Adipocyte (in vitro differentiated cells): ENCODE measurements around the gene PYCR2.

Experiments used
- DNase-seq: peaks from one replicate; pipeline ENCODE4 v3.0.0-alpha.2; 2015; ENCODE audit warnings: low read depth
- H3K27me3 ChIP-seq: replicated peaks from 2 replicates; pipeline ENCODE4 v1.7.0; 2013; ENCODE audit warnings: mild to moderate bottlenecking, low read length, moderate library complexity; ENCODE audit not compliant: control insufficient read depth, insufficient read depth
- H3K36me3 ChIP-seq: 2 replicates; pipeline ENCODE4 v1.7.0; 2013; ENCODE audit warnings: low read length, mild to moderate bottlenecking, moderate library complexity; ENCODE audit not compliant: control insufficient read depth, insufficient read depth, severe bottlenecking
- H3K4me1 ChIP-seq: 2 replicates; pipeline ENCODE4 v1.7.0; 2013; ENCODE audit warnings: mild to moderate bottlenecking, low read length, moderate library complexity; ENCODE audit not compliant: control insufficient read depth, insufficient read depth
- H3K4me3 ChIP-seq: 2 replicates; pipeline ENCODE4 v1.7.0; 2013; ENCODE audit warnings: mild to moderate bottlenecking, low read length, moderate library complexity
- H3K9ac ChIP-seq: 2 replicates; pipeline ENCODE4 v1.7.0; 2013; ENCODE audit warnings: mild to moderate bottlenecking, low read length, moderate library complexity
- H3K9me3 ChIP-seq: 2 replicates; pipeline ENCODE4 v1.7.0; 2013; ENCODE audit warnings: mild to moderate bottlenecking, low read length, moderate library complexity; ENCODE audit not compliant: control insufficient read depth

Gene PYCR2

DNA sequence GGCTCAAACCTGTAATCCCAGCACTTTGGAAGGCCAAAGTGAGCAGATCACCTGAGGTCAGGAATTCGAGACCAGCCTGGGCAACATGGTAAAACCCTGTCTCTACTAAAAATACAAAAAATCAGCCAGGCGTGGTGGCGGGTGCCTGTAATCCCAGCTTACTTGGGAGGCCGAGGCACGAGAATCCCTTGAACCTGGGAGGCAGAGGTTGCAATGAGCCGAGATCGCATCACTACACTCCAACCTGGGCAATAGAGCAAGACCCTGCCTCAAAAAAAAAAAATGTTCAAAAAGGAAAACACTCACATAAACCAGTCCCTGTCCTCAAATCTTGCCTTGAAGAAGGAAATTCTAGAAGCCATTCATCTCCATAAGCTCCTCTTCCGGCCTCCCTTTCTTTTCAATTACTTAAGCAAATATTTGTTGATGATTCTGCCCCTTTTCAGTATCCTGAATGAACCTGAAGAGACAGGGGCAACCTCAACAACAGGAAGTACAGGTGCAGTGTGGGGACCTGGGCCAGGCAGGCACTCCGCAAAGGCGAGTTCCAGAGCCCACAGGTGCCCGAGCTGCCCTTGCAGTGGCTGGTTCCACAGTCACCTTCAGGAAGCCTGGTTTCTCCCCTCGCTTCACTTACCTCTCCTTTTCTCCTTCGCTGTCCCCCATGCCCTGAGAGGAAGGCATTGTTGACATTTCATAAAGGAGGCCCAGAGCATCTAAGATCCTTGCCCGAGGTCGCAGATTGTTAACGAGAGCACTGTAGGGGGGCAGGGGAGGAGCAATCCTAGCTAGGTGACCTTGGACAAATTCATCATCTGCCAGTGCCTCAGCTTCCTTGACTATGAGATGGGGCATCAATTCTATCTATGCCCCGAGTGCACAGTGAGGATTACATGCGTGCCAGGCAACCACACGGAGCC, 26.2 kb downstream of the PYCR2 start:
- no peak for DNase-seq
- Histone ChIP-seq H3K27me3 (no peaks in the 10 kb centered on the region), H3K4me3 (no peak overlapping the region), H3K4me1 (peaks cover 3% of the 10 kb centered on the region), H3K9me3 (no peaks in the 10 kb centered on the region), H3K9ac (no peak overlapping the region), H3K36me3 (no peaks in the 10 kb centered on the region)

DNA sequence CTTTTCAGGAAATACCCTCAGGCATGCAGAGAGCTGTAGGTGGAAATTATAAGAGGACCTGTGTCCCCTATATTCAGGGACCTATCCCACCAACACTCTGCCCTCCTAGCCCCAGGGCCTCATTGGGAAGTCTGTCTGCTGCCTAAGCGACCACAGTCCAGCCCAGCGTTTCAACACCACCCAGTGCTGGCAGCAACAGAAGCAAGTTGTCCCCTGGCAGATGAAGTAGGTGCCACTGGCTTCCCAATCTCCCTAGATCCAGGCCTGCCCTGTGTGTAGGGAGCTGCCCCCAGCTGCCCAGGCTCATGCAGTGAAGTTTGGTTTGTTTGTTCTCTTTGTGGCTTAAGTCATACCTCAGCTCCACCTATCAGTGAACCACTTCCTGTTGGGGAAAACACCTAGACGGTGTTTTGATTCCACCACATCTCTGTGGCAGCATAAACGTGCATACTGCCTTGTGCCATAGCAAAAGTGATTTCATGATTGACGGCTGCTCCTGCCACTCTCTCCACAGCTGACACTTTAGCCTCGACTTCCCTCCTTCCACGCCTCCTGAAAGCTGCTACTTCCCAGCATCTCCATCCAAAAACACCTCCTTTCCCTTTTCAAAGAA, 27.0 kb downstream of the PYCR2 start:
- DNase-seq: no peak

DNA sequence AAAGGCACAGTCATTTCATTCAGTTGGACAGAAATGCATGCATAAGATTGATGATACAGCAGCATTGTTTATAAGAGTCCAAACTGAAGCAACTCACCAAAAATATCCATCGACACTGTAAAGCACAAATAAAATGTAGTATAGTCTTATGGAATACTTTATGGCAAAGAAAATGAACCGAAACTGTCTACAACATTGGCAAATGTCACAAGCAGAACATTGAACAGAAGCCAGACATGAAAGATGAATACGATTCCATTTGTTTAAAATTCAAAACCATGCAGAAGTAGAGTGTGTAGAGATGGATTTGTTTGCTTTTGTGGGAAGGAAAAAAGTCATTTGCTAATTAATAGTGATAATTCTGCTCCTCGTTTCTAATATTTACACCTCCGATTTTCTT, 27.6 kb downstream of the PYCR2 start:
- H3K4me3 ChIP-seq: no peak overlapping the region
- H3K4me1 ChIP-seq: peaks cover 3% of the 10 kb centered on the region
- no peak for DNase-seq
- H3K9ac ChIP-seq: no peak overlapping the region
- H3K9me3 ChIP-seq: no peaks in the 10 kb centered on the region
- H3K27me3 ChIP-seq: no peaks in the 10 kb centered on the region
- no peaks in the 10 kb centered on the region for H3K36me3 ChIP-seq

More for the DNA sequence above, 27.0 kb downstream of the PYCR2 start:
- Histone ChIP-seq H3K4me1 (peaks cover 3% of the 10 kb centered on the region), H3K27me3 (no peaks in the 10 kb centered on the region), H3K36me3 (no peaks in the 10 kb centered on the region), H3K4me3 (no peak overlapping the region), H3K9ac (no peak overlapping the region), H3K9me3 (no peaks in the 10 kb centered on the region)

DNA sequence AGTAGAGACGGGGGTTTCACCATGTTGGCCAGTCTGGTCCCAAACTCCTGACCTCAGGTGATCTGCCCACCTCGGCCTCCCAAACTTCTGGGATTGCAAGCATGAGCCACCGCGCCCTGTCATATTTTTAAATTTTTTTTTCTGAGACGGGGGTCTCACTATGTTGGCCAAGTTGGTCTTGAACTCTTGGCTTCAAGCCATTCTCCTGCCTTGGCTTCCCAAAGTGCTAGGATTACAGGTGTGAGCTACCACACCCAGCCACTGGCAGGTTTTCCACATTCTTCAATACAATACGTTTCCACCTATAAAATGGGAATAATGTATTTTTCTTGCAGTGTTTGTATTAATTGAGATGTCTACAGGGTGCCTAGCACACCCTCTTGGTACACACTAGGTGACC, 31.7 kb downstream of the PYCR2 start:
- no peak overlapping the region for H3K9ac ChIP-seq
- no peaks in the 10 kb centered on the region for H3K9me3 ChIP-seq
- DNase-seq: no peak
- H3K36me3 ChIP-seq: no peaks in the 10 kb centered on the region
- no peak overlapping the region for H3K4me3 ChIP-seq
- peaks cover 8% of the 10 kb centered on the region for H3K4me1 ChIP-seq
- H3K27me3 ChIP-seq: no peaks in the 10 kb centered on the region

DNA sequence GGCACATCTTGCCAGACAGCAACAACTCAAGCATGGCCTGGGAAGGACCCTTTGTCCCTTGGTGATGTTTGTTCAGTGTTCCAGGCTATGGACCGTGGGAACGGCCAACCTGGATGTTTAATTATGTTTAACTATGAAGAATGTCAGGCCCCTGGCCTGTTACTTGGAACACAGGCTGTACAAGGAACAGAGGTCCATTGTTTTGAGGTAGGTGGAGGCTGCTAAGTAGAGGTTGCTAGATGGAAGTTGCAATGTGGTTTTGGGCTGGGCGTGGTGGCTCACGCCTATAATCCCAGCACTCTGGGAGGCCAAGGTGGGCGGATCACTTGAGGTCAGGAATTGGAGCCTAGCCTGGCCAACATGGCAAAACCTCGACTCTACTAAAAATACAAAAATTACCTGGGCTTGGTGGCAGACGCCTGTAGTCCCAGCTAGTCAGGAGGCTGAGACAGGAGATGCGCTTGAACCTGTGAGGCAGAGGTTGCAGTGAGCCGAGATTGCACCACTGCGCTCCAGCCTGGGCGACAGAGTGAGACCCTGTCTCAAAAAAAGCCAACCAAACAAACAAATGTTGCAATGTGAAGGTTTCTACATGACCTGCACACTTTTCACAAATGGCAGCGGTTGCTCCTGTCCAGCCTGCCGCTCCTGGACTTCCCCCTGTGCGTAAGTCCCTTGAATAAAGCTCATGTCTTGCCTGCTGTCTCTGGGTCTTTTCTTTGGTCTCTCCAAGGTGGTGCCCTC, 32.6 kb downstream of the PYCR2 start:
- Histone ChIP-seq H3K27me3 (peaks cover 5% of the 10 kb centered on the region), H3K36me3 (no peaks in the 10 kb centered on the region), H3K9me3 (no peaks in the 10 kb centered on the region), H3K4me3 (no peak overlapping the region), H3K9ac (no peak overlapping the region), H3K4me1 (peaks cover 5% of the 10 kb centered on the region)
- no peak for DNase-seq

DNA sequence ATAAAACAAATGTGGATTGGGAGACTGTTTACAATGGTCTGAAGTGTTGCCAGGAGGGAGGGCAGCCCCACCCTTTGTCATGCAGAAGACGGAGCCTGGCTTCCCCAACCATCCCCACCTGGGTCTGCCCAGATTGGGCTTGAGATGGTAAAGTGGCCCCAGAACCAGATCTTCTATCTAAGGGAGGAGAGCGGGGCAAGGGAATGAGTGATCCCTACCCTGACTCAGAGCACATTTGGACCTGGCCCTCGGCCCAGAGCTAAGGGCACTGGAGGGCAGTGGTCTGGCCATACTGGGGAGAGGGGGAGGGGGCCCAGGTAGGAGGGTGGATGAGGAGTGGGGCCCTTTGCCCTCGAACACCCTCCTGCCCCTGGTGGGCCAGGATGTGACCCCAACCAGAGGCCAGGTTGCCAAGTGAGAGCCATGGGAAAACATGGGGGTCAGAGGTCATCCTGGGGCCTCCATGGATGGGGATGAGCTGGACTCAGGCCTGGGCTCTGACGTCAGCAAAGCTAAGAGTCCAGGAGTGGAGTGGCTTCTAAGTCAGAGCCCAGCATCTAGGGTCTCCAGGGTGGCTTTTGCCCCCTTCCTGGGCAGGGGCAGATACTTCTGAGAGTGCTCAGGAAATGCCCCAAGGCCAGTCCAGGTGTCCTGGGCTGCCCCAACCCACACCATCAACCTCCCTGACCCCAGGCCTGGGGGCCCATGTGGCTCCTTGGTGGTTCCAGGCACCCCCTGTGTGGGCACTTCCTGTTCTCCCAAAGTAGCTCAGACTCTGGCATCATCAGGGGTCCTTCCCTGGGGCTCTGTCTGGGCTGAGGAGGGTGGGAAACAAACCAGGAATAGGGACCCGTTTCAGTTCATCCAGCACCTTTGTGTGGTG, 33.5 kb downstream of the PYCR2 start:
- Histone ChIP-seq H3K36me3 (no peaks in the 10 kb centered on the region), H3K27me3 (peaks cover 5% of the 10 kb centered on the region), H3K9ac (no peak overlapping the region), H3K4me3 (no peak overlapping the region), H3K9me3 (no peaks in the 10 kb centered on the region), H3K4me1 (peaks cover 5% of the 10 kb centered on the region)
- DNase-seq: no peak

DNA sequence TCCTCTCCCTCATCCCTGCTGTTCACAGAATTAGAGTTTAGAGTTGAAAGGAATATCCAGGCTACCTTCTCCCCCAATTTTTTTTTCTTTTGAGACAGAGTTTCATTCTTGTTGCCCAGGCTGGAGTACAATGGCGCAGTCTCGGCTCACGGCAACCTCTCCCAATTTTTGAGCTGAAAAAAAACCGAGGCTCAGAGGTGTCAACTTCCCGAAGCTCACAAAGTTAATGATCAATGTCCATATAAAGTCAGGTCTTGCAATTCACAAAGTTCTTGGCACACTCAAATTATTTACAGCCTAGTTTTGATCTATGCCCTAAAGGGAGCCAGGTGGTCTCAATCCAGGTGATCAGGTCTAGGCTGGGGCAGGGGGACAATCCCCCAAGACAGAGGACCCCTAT, 34.3 kb downstream of the PYCR2 start:
- Histone ChIP-seq H3K27me3 (peaks cover 5% of the 10 kb centered on the region), H3K4me3 (no peak overlapping the region), H3K9me3 (no peaks in the 10 kb centered on the region), H3K4me1 (peaks cover 5% of the 10 kb centered on the region), H3K9ac (no peak overlapping the region), H3K36me3 (no peaks in the 10 kb centered on the region)
- DNase-seq: no peak

DNA sequence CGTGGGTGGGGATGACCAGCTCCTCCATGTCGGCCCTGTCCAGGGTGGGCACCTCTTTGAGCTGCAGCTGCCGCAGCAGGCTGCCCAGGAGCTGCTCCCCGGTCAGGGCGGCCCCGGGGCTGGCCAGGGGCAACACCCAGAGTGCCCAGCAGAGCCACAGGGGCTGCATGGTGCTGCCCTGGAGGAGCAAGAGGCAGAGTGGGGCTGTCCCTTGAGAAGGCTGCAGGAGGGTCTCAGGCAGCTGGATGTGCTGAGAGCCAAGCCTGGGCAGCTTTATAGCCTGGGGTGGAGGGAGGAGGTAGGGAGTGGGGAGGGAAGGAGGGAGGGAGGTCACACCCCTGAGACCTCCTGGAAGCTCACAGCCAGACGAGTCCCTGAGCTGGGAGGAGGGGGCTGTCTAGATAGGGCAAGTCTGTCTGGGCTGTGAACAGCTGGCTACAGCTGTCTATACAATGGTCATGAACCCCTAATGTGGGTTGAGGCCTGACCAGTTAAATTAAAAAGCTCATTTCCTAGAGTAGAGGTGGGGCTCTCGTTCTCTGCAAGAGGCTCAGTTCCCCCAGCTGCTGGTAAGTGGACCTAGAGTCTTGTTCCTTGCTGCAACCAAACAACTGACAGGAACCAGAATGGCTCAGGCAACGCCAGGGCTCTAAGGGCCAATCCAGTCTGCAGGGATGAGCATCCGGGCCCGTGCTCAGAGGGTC, 35.0 kb downstream of the PYCR2 start, which contains the start of gene LEFTY1:
TSS of gene LEFTY1 (minus strand) at position 249 of the 704 bp plus-strand sequence. CDS start at position 169, 80 bp downstream.
- H3K4me1 ChIP-seq: peaks cover 5% of the 10 kb centered on the region
- peaks cover 5% of the 10 kb centered on the region for H3K27me3 ChIP-seq
- DNase-seq: no peak
- no peak within 1 kb of the TSS for H3K9ac ChIP-seq
- H3K36me3 ChIP-seq: no peaks in the 10 kb centered on the region
- H3K4me3 ChIP-seq: no peak within 1 kb of the TSS
- no peaks in the 10 kb centered on the region for H3K9me3 ChIP-seq

DNA sequence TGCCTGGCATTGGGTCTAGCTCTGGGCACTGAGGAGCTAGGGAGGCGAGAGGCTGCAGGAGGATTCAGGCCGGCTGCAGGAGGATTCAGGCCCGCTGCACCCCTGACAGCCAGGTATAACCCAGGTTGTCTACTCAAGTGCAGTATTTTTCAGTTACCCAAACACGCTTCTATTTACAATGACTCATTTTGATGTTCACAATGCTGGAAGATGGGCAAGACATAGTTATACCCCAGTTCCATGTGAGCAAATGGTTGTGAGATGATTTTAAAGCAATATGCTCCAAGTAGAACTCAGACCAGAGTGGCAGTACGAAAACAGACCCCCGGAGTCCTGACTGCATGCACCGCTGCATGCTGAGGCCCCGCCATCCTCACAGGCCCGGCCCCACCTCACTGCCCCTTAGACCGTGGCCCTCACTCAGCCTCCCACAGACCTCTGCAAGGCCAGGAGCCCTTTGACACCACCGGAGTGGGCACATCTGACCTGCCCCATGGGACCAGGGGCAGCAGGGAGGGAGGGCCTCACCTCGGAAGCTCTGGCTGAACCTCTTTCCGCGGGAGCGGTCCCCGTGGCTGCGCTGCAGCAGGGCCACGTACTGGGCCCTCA, 35.7 kb downstream of the PYCR2 start:
- H3K9me3 ChIP-seq: no peaks in the 10 kb centered on the region
- no peak overlapping the region for H3K9ac ChIP-seq
- peaks cover 5% of the 10 kb centered on the region for H3K27me3 ChIP-seq
- DNase-seq: no peak
- H3K36me3 ChIP-seq: no peaks in the 10 kb centered on the region
- peaks cover 9% of the 10 kb centered on the region for H3K4me1 ChIP-seq
- H3K4me3 ChIP-seq: no peak overlapping the region
